ENCODE measurements around the gene PXN.
"Not testable (repeated sequence)": the region's sequence is repeated elsewhere in the genome, so short reads cannot be mapped to it uniquely, and the experiment has no call there.

The PXN gene

GRCh38 chr12:120224304-120225199 lies 41.0 kb downstream of the PXN start:
- DNase-seq: peak; percentile 78

- DNase-seq: no peak
These were observed 41.8 kb downstream of the PXN start for GRCh38 chr12:120223458-120224303.

- no peak for DNase-seq
These were observed 43.2 kb downstream of the PXN start for GRCh38 chr12:120222288-120222832.

- no peak for DNase-seq
These were observed 44.0 kb downstream of the PXN start for GRCh38 chr12:120221576-120221900.

GRCh38 chr12:120220838-120221575 lies 44.5 kb downstream of the PXN start:
- DNase-seq: no peak

- no peak for DNase-seq
These were observed 46.6 kb downstream of the PXN start for GRCh38 chr12:120218680-120219606.

- no peak for DNase-seq
These were observed 48.6 kb downstream of the PXN start for GRCh38 chr12:120216742-120217605.

GRCh38 chr12:120215766-120216735 lies 49.5 kb downstream of the PXN start:
- no peak for DNase-seq

- DNase-seq: no peak
These were observed 50.2 kb downstream of the PXN start for GRCh38 chr12:120215357-120215735.

GRCh38 chr12:120214626-120215356 lies 50.7 kb downstream of the PXN start:
- no peak for DNase-seq

GRCh38 chr12:120213758-120214157 lies 51.8 kb downstream of the PXN start:
- DNase-seq: no peak

- not testable (repeated sequence) for DNase-seq
These were observed 52.3 kb downstream of the PXN start for GRCh38 chr12:120213182-120213581.

- DNase-seq: no peak
These were observed 53.2 kb downstream of the PXN start for GRCh38 chr12:120212301-120212700.

GRCh38 chr12:120211904-120212283 lies 53.6 kb downstream of the PXN start:
- no peak for DNase-seq

GRCh38 chr12:120211243-120211903 lies 54.2 kb downstream of the PXN start:
- no peak for DNase-seq

- DNase-seq: no peak
These were observed 55.7 kb downstream of the PXN start for GRCh38 chr12:120209851-120210250.

GRCh38 chr12:120207227-120207626 lies 58.3 kb downstream of the PXN start:
- no peak for DNase-seq

GRCh38 chr12:120206781-120207180 lies 58.7 kb downstream of the PXN start:
- DNase-seq: not testable (repeated sequence)

Data from NCI-H2107 (cell line).